ENCODE results near the gene CPM. TPM values are rescaled to one million over a fixed set of nuclear protein-coding genes. Genes with fewer than 3 reads are reported as not detected.

The CPM gene
- total and polyA plus RNA-seq, 4 donors = 14.2 to 65.0 (median 24.0) TPM

DNA sequence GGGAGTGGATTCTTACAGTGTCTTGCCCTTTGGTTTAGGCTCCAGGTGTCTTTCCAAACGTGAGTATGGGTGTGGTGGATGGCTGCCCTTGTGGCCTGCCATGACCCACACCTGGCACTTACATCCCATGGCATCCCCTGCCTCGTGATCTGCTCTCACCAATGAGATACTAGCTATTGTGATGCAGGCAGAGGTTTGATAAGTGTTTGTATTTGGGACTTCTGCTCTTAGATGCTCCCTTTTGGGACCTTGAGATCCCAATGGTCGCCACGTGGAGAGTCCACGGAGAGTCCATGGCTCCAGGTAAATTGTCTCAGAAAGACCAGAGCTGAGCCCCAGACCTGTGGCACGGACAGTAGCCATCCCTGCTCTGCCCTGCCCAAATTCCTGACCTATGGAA is 62.5 kb downstream of the CPM start:
- Histone ChIP-seq H3K36me3 (ENCODE audit: control insufficient read depth in 4 of 4, insufficient read depth in 3 of 4, low read depth in 1 of 4, low read length in 3 of 4) (peaks cover 6 to 48% (median 22%) of the 10 kb centered on the region in 4 donors), H3K4me3 (ENCODE audit: low read depth in 1 of 3, low read length in 3 of 3) (no peak overlapping the region), H3K4me1 (ENCODE audit: control insufficient read depth in 4 of 4, insufficient read depth in 4 of 4, low read length in 3 of 4) (no peaks in the 10 kb centered on the region), H3K27me3 (ENCODE audit: control insufficient read depth in 4 of 4, insufficient read depth in 4 of 4, low read length in 3 of 4) (no peaks in the 10 kb centered on the region), H3K27ac (ENCODE audit: low read depth in 1 of 2, low read length in 2 of 2) (no peak overlapping the region), H3K9ac (ENCODE audit: low read depth in 1 of 2, low read length in 2 of 2) (no peak overlapping the region), H3K9me3 (ENCODE audit: control insufficient read depth in 4 of 4, low read length in 3 of 4) (no peaks in the 10 kb centered on the region)
- WGBS = 89% methylated on average over 6 of the region's 6 CpGs
- TF ChIP-seq HNF4A (conservative IDR thresholded peaks at IDR 0.05) = no peak
- no peak for TF ChIP-seq SP1 (IDR thresholded peaks at IDR 0.05)
- TF ChIP-seq YY1 (IDR thresholded peaks at IDR 0.05) = no peak
- no peak for TF ChIP-seq HNF4G (IDR thresholded peaks at IDR 0.05)
- TF ChIP-seq, protein P1, sequence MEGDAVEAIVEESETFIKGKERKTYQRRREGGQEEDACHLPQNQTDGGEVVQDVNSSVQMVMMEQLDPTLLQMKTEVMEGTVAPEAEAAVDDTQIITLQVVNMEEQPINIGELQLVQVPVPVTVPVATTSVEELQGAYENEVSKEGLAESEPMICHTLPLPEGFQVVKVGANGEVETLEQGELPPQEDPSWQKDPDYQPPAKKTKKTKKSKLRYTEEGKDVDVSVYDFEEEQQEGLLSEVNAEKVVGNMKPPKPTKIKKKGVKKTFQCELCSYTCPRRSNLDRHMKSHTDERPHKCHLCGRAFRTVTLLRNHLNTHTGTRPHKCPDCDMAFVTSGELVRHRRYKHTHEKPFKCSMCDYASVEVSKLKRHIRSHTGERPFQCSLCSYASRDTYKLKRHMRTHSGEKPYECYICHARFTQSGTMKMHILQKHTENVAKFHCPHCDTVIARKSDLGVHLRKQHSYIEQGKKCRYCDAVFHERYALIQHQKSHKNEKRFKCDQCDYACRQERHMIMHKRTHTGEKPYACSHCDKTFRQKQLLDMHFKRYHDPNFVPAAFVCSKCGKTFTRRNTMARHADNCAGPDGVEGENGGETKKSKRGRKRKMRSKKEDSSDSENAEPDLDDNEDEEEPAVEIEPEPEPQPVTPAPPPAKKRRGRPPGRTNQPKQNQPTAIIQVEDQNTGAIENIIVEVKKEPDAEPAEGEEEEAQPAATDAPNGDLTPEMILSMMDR (IDR thresholded peaks at IDR 0.05; ENCODE audit: low read depth, low read length, missing input control) = no peak
- DNase-seq (ENCODE audit: low spot score) = no peak

DNA sequence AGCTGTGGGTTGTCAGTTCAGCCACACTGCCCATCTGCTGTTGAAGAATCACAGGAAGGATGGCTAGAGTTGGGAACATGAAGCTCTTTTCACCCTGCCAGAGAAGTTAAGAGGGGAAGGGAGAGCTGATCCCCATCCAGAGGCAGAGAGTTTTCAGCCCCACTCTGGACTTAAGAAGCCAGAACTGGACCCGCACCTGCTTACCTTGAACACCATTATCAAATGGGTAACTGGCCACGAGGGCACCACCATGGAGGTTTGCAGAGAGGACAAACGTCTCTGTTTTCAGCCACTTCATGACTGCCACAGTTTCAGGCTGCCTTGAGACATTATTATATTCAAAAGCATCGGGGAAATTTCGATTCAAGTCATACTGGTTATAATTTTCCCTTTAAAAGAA is 63.0 kb downstream of the CPM start:
- H3K4me3 ChIP-seq (ENCODE audit: low read depth in 1 of 3, low read length in 3 of 3) = no peak overlapping the region
- peaks cover 6 to 50% (median 22%) of the 10 kb centered on the region in 4 donors for H3K36me3 ChIP-seq (ENCODE audit: control insufficient read depth in 4 of 4, insufficient read depth in 3 of 4, low read depth in 1 of 4, low read length in 3 of 4)
- 92% methylated on average over 5 of the region's 5 CpGs for WGBS
- TF ChIP-seq HNF4A (conservative IDR thresholded peaks at IDR 0.05) (no peak), RAD21 (IDR thresholded peaks at IDR 0.05) (no peak), NR2F2 (IDR thresholded peaks at IDR 0.05) (no peak), FOXA2 (IDR thresholded peaks at IDR 0.05) (no peak), FOXA1 (IDR thresholded peaks at IDR 0.05) (no peak), HNF4G (IDR thresholded peaks at IDR 0.05) (no peak), YY1 (IDR thresholded peaks at IDR 0.05) (no peak)
- TF ChIP-seq, protein P2, sequence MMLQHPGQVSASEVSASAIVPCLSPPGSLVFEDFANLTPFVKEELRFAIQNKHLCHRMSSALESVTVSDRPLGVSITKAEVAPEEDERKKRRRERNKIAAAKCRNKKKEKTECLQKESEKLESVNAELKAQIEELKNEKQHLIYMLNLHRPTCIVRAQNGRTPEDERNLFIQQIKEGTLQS (IDR thresholded peaks at IDR 0.05) = no peak
- TF ChIP-seq, protein P1 (IDR thresholded peaks at IDR 0.05; ENCODE audit: low read depth, low read length, missing input control) = no peak
- TF ChIP-seq, protein P3, sequence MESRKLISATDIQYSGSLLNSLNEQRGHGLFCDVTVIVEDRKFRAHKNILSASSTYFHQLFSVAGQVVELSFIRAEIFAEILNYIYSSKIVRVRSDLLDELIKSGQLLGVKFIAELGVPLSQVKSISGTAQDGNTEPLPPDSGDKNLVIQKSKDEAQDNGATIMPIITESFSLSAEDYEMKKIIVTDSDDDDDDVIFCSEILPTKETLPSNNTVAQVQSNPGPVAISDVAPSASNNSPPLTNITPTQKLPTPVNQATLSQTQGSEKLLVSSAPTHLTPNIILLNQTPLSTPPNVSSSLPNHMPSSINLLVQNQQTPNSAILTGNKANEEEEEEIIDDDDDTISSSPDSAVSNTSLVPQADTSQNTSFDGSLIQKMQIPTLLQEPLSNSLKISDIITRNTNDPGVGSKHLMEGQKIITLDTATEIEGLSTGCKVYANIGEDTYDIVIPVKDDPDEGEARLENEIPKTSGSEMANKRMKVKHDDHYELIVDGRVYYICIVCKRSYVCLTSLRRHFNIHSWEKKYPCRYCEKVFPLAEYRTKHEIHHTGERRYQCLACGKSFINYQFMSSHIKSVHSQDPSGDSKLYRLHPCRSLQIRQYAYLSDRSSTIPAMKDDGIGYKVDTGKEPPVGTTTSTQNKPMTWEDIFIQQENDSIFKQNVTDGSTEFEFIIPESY (IDR thresholded peaks at IDR 0.05) = no peak
- TF ChIP-seq, protein P4, sequence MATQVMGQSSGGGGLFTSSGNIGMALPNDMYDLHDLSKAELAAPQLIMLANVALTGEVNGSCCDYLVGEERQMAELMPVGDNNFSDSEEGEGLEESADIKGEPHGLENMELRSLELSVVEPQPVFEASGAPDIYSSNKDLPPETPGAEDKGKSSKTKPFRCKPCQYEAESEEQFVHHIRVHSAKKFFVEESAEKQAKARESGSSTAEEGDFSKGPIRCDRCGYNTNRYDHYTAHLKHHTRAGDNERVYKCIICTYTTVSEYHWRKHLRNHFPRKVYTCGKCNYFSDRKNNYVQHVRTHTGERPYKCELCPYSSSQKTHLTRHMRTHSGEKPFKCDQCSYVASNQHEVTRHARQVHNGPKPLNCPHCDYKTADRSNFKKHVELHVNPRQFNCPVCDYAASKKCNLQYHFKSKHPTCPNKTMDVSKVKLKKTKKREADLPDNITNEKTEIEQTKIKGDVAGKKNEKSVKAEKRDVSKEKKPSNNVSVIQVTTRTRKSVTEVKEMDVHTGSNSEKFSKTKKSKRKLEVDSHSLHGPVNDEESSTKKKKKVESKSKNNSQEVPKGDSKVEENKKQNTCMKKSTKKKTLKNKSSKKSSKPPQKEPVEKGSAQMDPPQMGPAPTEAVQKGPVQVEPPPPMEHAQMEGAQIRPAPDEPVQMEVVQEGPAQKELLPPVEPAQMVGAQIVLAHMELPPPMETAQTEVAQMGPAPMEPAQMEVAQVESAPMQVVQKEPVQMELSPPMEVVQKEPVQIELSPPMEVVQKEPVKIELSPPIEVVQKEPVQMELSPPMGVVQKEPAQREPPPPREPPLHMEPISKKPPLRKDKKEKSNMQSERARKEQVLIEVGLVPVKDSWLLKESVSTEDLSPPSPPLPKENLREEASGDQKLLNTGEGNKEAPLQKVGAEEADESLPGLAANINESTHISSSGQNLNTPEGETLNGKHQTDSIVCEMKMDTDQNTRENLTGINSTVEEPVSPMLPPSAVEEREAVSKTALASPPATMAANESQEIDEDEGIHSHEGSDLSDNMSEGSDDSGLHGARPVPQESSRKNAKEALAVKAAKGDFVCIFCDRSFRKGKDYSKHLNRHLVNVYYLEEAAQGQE (IDR thresholded peaks at IDR 0.05) = no peak
- H3K27me3 ChIP-seq (ENCODE audit: control insufficient read depth in 4 of 4, insufficient read depth in 4 of 4, low read length in 3 of 4) = no peaks in the 10 kb centered on the region
- H3K27ac ChIP-seq (ENCODE audit: low read depth in 1 of 2, low read length in 2 of 2) = no peak overlapping the region
- DNase-seq (ENCODE audit: low spot score) = no peak
- no peaks in the 10 kb centered on the region for H3K9me3 ChIP-seq (ENCODE audit: control insufficient read depth in 4 of 4, low read length in 3 of 4)
- no peaks in the 10 kb centered on the region for H3K4me1 ChIP-seq (ENCODE audit: control insufficient read depth in 4 of 4, insufficient read depth in 4 of 4, low read length in 3 of 4)
- H3K9ac ChIP-seq (ENCODE audit: low read depth in 1 of 2, low read length in 2 of 2) = no peak overlapping the region
